NCI-H2196 (cell line): ENCODE results near the gene NPC1.
"Not testable (repeated sequence)": the region's sequence is repeated elsewhere in the genome, so short reads cannot be mapped to it uniquely, and the experiment has no call there.

Experiments
- DNase-seq: peaks from one replicate; lab custom pipeline; 2025; ENCODE audit not compliant: unreplicated experiment; lab: John Stamatoyannopoulos, UW

Gene NPC1

GRCh38 chr18:23494992-23495391, 91.3 kb downstream of the NPC1 start:
- DNase-seq = no peak

GRCh38 chr18:23493654-23494053, 92.7 kb downstream of the NPC1 start:
- no peak for DNase-seq

- not testable (repeated sequence) for DNase-seq
Measured at GRCh38 chr18:23489586-23489985, 96.7 kb downstream of the NPC1 start.

- no peak for DNase-seq
Measured at GRCh38 chr18:23487738-23488570, 98.4 kb downstream of the NPC1 start.

- no peak for DNase-seq
Measured at GRCh38 chr18:23485386-23485785, 100.9 kb downstream of the NPC1 start.

- DNase-seq = no peak
Measured at GRCh38 chr18:23484561-23485182, 101.6 kb downstream of the NPC1 start.
